HEK293 (cell line): Measurements from ENCODE around the gene PHLDB3.

Experiments
- TRIM28 ChIP-seq: IDR thresholded peaks from 2 replicates; pipeline ENCODE4 v1.6.1; 2011; ENCODE audit warnings: low read length, control low read depth, borderline replicate concordance
- ZNF175 ChIP-seq: fragments of 450-650 bp; formaldehyde crosslinking; IDR thresholded peaks from 2 replicates; pipeline ENCODE4 v1.5.1; 2016; ENCODE audit warnings: missing biosample characterization, missing genetic modification characterization
- ZNF501 ChIP-seq: fragments of 450-650 bp; formaldehyde crosslinking; IDR thresholded peaks from 2 replicates; pipeline ENCODE4 v1.5.1; 2016; ENCODE audit warnings: missing biosample characterization, missing genetic modification characterization
- ZNF785 ChIP-seq: fragments of 450-650 bp; formaldehyde crosslinking; IDR thresholded peaks from 2 replicates; pipeline ENCODE4 v1.5.1; 2016; ENCODE audit warnings: missing biosample characterization, missing genetic modification characterization
- TF ChIP-seq, protein P1 (sequence below): fragments of 450-650 bp; formaldehyde crosslinking; IDR thresholded peaks from 2 replicates; pipeline ENCODE4 v1.5.1; 2016; ENCODE audit warnings: missing biosample characterization, missing genetic modification characterization
- TF ChIP-seq, protein P2 (sequence below): fragments of 450-650 bp; formaldehyde crosslinking; IDR thresholded peaks from 2 replicates; pipeline ENCODE4 v1.5.1; 2016; ENCODE audit warnings: missing biosample characterization, missing genetic modification characterization
- TF ChIP-seq, protein P3 (sequence below): fragments of 450-650 bp; formaldehyde crosslinking; IDR thresholded peaks from 2 replicates; pipeline ENCODE4 v1.5.1; 2016; ENCODE audit warnings: missing biosample characterization, missing genetic modification characterization
- TF ChIP-seq, protein P4 (sequence below): fragments of 450-650 bp; formaldehyde crosslinking; IDR thresholded peaks from 2 replicates; pipeline ENCODE4 v1.5.1; 2016; ENCODE audit warnings: missing biosample characterization, missing genetic modification characterization, low read depth

DNA sequence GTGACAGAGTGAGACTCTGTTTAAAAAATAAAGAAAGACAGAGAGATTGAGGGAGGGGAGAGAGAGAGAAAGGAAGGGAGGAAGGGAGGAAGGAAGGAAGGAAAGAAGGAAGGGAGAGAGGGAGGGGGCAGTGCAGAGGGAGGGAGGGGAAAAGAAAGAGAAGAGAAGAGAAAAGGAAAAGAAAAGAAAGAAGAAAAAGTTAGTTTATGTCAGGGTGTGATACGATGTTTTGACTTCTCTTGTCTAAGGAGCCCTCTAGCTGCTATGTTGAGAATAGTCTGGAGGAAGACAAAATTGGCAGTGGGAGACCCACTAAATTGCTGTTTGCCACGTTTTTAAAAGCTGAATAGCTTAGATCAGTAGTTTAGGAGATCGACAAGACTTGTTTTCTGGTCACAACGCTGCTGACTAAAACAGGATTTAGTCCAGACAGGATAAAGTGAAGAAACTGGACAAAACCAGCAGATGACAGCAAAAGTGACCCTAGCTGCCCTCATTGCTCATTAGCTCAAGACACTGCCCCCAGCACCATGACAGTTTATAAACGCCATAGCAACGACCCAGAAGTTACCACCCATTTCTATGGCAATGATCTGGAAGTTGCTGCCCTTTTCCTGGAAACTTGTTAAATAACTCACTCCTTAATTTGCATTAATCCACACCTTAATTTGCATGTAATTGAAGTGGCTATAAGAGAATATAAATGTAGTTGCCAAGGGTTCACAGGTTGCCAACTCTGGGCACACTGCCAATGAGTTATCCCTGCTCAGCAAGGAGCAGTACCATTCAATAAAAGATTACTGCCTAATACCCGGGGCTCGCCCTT lies 78.8 kb downstream of the PHLDB3 start:
- no peak for TF ChIP-seq ZNF785
- TF ChIP-seq, protein P1, sequence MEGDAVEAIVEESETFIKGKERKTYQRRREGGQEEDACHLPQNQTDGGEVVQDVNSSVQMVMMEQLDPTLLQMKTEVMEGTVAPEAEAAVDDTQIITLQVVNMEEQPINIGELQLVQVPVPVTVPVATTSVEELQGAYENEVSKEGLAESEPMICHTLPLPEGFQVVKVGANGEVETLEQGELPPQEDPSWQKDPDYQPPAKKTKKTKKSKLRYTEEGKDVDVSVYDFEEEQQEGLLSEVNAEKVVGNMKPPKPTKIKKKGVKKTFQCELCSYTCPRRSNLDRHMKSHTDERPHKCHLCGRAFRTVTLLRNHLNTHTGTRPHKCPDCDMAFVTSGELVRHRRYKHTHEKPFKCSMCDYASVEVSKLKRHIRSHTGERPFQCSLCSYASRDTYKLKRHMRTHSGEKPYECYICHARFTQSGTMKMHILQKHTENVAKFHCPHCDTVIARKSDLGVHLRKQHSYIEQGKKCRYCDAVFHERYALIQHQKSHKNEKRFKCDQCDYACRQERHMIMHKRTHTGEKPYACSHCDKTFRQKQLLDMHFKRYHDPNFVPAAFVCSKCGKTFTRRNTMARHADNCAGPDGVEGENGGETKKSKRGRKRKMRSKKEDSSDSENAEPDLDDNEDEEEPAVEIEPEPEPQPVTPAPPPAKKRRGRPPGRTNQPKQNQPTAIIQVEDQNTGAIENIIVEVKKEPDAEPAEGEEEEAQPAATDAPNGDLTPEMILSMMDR (tag by site-specific recombination), result peak; percentile 91
- TF ChIP-seq, protein P2, sequence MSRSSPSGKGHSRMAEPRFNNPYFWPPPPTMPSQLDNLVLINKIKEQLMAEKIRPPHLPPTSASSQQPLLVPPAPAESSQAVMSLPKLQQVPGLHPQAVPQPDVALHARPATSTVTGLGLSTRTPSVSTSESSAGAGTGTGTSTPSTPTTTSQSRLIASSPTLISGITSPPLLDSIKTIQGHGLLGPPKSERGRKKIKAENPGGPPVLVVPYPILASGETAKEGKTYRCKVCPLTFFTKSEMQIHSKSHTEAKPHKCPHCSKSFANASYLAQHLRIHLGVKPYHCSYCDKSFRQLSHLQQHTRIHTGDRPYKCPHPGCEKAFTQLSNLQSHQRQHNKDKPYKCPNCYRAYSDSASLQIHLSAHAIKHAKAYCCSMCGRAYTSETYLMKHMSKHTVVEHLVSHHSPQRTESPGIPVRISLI (tag by site-specific recombination), result 0 out of 2 replicates have a peak, but pooled peaks have one; percentile 74
- TF ChIP-seq ZNF175, result no peak
- TF ChIP-seq, protein P3, sequence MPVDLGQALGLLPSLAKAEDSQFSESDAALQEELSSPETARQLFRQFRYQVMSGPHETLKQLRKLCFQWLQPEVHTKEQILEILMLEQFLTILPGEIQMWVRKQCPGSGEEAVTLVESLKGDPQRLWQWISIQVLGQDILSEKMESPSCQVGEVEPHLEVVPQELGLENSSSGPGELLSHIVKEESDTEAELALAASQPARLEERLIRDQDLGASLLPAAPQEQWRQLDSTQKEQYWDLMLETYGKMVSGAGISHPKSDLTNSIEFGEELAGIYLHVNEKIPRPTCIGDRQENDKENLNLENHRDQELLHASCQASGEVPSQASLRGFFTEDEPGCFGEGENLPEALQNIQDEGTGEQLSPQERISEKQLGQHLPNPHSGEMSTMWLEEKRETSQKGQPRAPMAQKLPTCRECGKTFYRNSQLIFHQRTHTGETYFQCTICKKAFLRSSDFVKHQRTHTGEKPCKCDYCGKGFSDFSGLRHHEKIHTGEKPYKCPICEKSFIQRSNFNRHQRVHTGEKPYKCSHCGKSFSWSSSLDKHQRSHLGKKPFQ (tag by site-specific recombination), result no peak
- no peak for TF ChIP-seq TRIM28
- peak; percentile 55; the same call in 1 of the 2 replicates for TF ChIP-seq ZNF501
- TF ChIP-seq, protein P4, sequence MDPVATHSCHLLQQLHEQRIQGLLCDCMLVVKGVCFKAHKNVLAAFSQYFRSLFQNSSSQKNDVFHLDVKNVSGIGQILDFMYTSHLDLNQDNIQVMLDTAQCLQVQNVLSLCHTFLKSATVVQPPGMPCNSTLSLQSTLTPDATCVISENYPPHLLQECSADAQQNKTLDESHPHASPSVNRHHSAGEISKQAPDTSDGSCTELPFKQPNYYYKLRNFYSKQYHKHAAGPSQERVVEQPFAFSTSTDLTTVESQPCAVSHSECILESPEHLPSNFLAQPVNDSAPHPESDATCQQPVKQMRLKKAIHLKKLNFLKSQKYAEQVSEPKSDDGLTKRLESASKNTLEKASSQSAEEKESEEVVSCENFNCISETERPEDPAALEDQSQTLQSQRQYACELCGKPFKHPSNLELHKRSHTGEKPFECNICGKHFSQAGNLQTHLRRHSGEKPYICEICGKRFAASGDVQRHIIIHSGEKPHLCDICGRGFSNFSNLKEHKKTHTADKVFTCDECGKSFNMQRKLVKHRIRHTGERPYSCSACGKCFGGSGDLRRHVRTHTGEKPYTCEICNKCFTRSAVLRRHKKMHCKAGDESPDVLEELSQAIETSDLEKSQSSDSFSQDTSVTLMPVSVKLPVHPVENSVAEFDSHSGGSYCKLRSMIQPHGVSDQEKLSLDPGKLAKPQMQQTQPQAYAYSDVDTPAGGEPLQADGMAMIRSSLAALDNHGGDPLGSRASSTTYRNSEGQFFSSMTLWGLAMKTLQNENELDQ (tag by site-specific recombination), result no peak; the same call in 1 of the 2 replicates
